LHCN-M2 (cell line): Measurements from ENCODE around the gene LACTB. TPM values are rescaled to one million over a fixed set of nuclear protein-coding genes. Genes with fewer than 3 reads are reported as not detected.

ENCODE experiments used
- DNase-seq: peaks from one replicate; pipeline ENCODE4 v3.0.0-alpha.2; 2012; ENCODE audit warnings: low read depth
- total RNA-seq: library from RNA; depleted of rRNA; stranded (reverse); fragments of >200 nt; gene quantifications from 2 replicates; pipeline ENCODE4 v1.2.3, GENCODE V29; 2014; rRNA removed

The LACTB gene
- total RNA-seq, 1 experiment from 2014 or later = 28.4 TPM

GRCh38 chr15:63169788-63170187, 48.1 kb downstream of the LACTB start:
- DNase-seq = no peak

GRCh38 chr15:63172376-63172775, 50.7 kb downstream of the LACTB start:
- DNase-seq = no peak

GRCh38 chr15:63172851-63173451, 51.3 kb downstream of the LACTB start:
- DNase-seq = no peak

GRCh38 chr15:63176302-63176701, 54.6 kb downstream of the LACTB start:
- DNase-seq = no peak

- DNase-seq = no peak
Measured at GRCh38 chr15:63178034-63178433, 56.4 kb downstream of the LACTB start.

GRCh38 chr15:63180746-63181145, 59.1 kb downstream of the LACTB start:
- DNase-seq = no peak

- DNase-seq = no peak
Measured at GRCh38 chr15:63181648-63182047, 60.0 kb downstream of the LACTB start.

GRCh38 chr15:63185206-63185605, 63.5 kb downstream of the LACTB start:
- peak; percentile 87 for DNase-seq

GRCh38 chr15:63186065-63186464, 64.4 kb downstream of the LACTB start:
- DNase-seq = no peak

GRCh38 chr15:63187589-63188226, 66.0 kb downstream of the LACTB start:
- no peak for DNase-seq

GRCh38 chr15:63188247-63188925, 66.7 kb downstream of the LACTB start:
- DNase-seq = no peak

- peak; percentile 97 for DNase-seq
Measured at GRCh38 chr15:63188926-63189871, 67.5 kb downstream of the LACTB start, which contains the start of gene RAB8B. Gene RAB8B, plus strand, starts transcription at chr15:63189606. Its CDS starts 19 bp downstream, at chr15:63189625.

- no peak for DNase-seq
Measured at GRCh38 chr15:63189941-63190768, 68.5 kb downstream of the LACTB start.

GRCh38 chr15:63190769-63191649, 69.3 kb downstream of the LACTB start:
- no peak for DNase-seq

Other genes with a start within 250 kb of the LACTB start
- gene TPM1, start 79.1 kb upstream of the LACTB start, total RNA-seq = 192 and 202 TPM in 2 replicates
- 89.3 and 173 TPM in 2 replicates for gene RPS27L, start 35.6 kb downstream of the LACTB start, total RNA-seq
- 34.6 and 39.1 TPM in 2 replicates for gene RAB8B, start 67.7 kb downstream of the LACTB start, total RNA-seq
- 27.3 and 32.8 TPM in 2 replicates for gene APH1B, start 155.7 kb downstream of the LACTB start, total RNA-seq